Measurements from ENCODE around the gene COG7.
"Not testable (repeated sequence)": the region's sequence is repeated elsewhere in the genome, so short reads cannot be mapped to it uniquely, and the experiment has no call there.

Gene COG7

DNA sequence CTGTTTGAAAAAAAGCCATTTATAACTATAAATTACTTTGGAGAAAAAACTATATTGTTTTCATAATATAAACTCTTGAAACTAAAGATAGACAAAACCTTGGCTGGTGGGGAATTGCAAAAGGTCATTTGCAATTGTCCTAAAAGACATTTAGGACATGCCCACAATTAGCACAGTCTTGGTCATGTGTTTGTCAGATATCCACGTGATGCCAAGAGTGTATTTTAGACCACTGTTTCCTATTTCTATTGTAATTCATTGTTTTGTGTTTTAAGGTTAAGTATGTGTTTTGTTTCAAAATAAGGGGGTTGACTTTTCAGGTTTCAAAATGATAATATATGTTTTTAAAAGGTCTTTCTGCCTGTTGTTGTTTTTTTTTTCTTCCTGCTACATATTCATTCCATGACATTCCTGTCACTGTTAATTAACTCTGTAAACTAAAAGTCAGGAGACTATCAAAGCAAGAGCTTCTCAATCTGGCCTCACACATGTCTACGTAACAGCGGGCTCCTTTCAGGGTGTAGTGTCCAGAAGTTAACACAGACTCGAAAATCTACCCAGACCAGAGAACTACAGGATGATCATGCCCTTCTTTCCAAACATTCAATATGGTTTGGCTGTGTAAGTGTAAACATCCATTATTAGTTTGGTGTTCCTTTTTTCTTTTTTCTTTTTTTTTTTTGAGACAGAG, 58.7 kb downstream of the COG7 start:
- Histone ChIP-seq H3K27me3 (ENCODE audit: control insufficient read depth in 1 of 2, insufficient read depth in 2 of 2, low read length in 2 of 2) (no peaks in the 10 kb centered on the region), H3K36me3 (ENCODE audit: insufficient read depth, low read length) (peaks cover 58% of the 10 kb centered on the region), H3K4me3 (ENCODE audit: low read depth in 1 of 2, low read length in 2 of 2) (no peak overlapping the region), H3K9ac (ENCODE audit: low read length) (no peak overlapping the region), H3K4me1 (ENCODE audit: insufficient read depth, low read length) (peaks cover 14% of the 10 kb centered on the region), H3K9me3 (ENCODE audit: low read length) (no peaks in the 10 kb centered on the region), H3K27ac (ENCODE audit: low read depth, low read length) (no peak overlapping the region)

- Histone ChIP-seq H3K36me3 (ENCODE audit: insufficient read depth, low read length) (peaks cover 44% of the 10 kb centered on the region), H3K4me3 (ENCODE audit: low read depth in 1 of 2, low read length in 2 of 2) (no peak overlapping the region), H3K27ac (ENCODE audit: low read depth, low read length) (no peak overlapping the region), H3K9ac (ENCODE audit: low read length) (no peak overlapping the region), H3K4me1 (ENCODE audit: insufficient read depth, low read length) (peaks cover 6% of the 10 kb centered on the region), H3K27me3 (ENCODE audit: control insufficient read depth in 1 of 2, insufficient read depth in 2 of 2, low read length in 2 of 2) (no peaks in the 10 kb centered on the region), H3K9me3 (ENCODE audit: low read length) (no peaks in the 10 kb centered on the region)
These were observed 60.8 kb downstream of the COG7 start for GRCh38 chr16:23392223-23392600.

DNA sequence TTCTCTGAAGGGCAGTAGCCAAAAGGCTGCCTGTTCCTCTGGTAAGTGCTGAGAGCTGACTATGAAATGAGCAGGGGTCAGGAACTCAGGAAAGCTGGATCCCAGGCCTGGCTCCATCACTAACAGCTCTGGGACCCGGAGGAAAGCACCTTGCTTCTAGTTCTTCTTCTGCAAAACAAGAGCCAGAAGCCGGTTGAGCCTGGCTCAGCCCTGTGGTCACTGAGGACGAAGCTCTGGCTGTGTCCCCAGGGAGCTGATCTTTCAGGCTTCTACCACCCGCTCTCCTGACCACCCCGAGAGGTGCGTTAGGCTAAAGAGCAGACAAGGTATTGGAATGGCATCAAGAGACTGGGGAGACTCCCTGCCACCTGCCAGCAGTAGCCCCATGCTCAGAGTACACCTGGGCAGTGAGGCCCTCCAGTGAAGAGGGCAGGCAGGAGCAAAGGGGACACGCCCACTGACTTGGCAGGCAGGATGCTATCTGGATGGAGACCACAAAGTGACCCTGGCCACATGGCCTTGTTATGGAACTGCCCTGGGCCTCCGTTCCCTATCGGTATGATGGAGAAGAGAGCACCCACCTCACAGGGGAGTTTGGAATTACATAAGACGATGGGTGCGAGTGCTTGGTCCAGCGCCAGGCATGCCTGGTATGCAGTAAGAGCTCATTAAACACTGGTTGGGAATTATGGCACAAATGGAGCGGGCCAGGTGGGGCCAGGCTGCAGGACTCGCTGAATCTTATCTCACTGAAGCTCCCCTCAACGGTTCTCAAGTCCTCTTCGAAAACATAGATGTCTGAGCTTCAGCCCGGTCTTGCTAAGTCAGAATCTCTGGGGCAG, 61.4 kb downstream of the COG7 start:
- no peaks in the 10 kb centered on the region for H3K9me3 ChIP-seq (ENCODE audit: low read length)
- H3K27me3 ChIP-seq (ENCODE audit: control insufficient read depth in 1 of 2, insufficient read depth in 2 of 2, low read length in 2 of 2), result no peaks in the 10 kb centered on the region
- H3K27ac ChIP-seq (ENCODE audit: low read depth, low read length), result no peak overlapping the region
- peaks cover 37% of the 10 kb centered on the region for H3K36me3 ChIP-seq (ENCODE audit: insufficient read depth, low read length)
- no peak overlapping the region for H3K9ac ChIP-seq (ENCODE audit: low read length)
- peaks cover 6% of the 10 kb centered on the region for H3K4me1 ChIP-seq (ENCODE audit: insufficient read depth, low read length)
- no peak overlapping the region for H3K4me3 ChIP-seq (ENCODE audit: low read depth in 1 of 2, low read length in 2 of 2)

- not testable (repeated sequence) for H3K9ac ChIP-seq (ENCODE audit: low read length); H3K27me3 ChIP-seq (ENCODE audit: control insufficient read depth in 1 of 2, insufficient read depth in 2 of 2, low read length in 2 of 2); H3K9me3 ChIP-seq (ENCODE audit: low read length); H3K27ac ChIP-seq (ENCODE audit: low read depth, low read length); H3K4me1 ChIP-seq (ENCODE audit: insufficient read depth, low read length); H3K4me3 ChIP-seq (ENCODE audit: low read depth in 1 of 2, low read length in 2 of 2)
- H3K36me3 ChIP-seq (ENCODE audit: insufficient read depth, low read length), result peaks cover 31% of the 10 kb centered on the region
These were observed 63.1 kb downstream of the COG7 start for GRCh38 chr16:23389936-23390335.

GRCh38 chr16:23389201-23389600, 63.8 kb downstream of the COG7 start:
- H3K9ac ChIP-seq (ENCODE audit: low read length), result no peak overlapping the region
- H3K27me3 ChIP-seq (ENCODE audit: control insufficient read depth in 1 of 2, insufficient read depth in 2 of 2, low read length in 2 of 2), result no peaks in the 10 kb centered on the region
- H3K4me3 ChIP-seq (ENCODE audit: low read depth in 1 of 2, low read length in 2 of 2), result no peak overlapping the region
- H3K4me1 ChIP-seq (ENCODE audit: insufficient read depth, low read length), result peaks cover 2% of the 10 kb centered on the region
- no peak overlapping the region for H3K27ac ChIP-seq (ENCODE audit: low read depth, low read length)
- no peaks in the 10 kb centered on the region for H3K9me3 ChIP-seq (ENCODE audit: low read length)
- peaks cover 31% of the 10 kb centered on the region for H3K36me3 ChIP-seq (ENCODE audit: insufficient read depth, low read length)

DNA sequence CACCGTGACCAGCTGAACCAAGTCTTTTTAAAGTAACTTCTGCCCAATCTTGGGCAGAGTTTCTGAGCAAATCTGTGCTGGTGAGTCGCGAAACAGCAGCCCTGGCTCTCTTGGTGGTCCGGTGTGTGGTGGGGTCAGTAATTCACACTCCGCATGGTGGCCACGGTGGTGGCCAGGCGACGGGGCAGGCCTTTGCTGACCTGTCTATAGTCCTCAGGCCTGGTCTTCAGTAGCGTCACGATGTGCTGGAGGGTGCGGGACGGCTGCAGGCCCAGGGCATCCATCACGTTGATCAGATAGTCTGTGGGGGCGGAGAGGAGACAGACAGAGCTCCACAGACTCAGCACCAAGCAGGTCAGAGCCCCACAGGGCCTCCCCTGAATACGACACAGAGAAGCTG, 64.2 kb downstream of the COG7 start:
- no peaks in the 10 kb centered on the region for H3K27me3 ChIP-seq (ENCODE audit: control insufficient read depth in 1 of 2, insufficient read depth in 2 of 2, low read length in 2 of 2)
- no peak overlapping the region for H3K9ac ChIP-seq (ENCODE audit: low read length)
- peaks cover 31% of the 10 kb centered on the region for H3K36me3 ChIP-seq (ENCODE audit: insufficient read depth, low read length)
- H3K27ac ChIP-seq (ENCODE audit: low read depth, low read length), result no peak overlapping the region
- H3K9me3 ChIP-seq (ENCODE audit: low read length), result no peaks in the 10 kb centered on the region
- no peak overlapping the region for H3K4me3 ChIP-seq (ENCODE audit: low read depth in 1 of 2, low read length in 2 of 2)
- H3K4me1 ChIP-seq (ENCODE audit: insufficient read depth, low read length), result no peaks in the 10 kb centered on the region

- Histone ChIP-seq H3K4me1 (ENCODE audit: insufficient read depth, low read length) (no peaks in the 10 kb centered on the region), H3K4me3 (ENCODE audit: low read depth in 1 of 2, low read length in 2 of 2) (no peak overlapping the region), H3K27me3 (ENCODE audit: control insufficient read depth in 1 of 2, insufficient read depth in 2 of 2, low read length in 2 of 2) (no peaks in the 10 kb centered on the region), H3K27ac (ENCODE audit: low read depth, low read length) (no peak overlapping the region), H3K9me3 (ENCODE audit: low read length) (no peaks in the 10 kb centered on the region), H3K36me3 (ENCODE audit: insufficient read depth, low read length) (peaks cover 24% of the 10 kb centered on the region), H3K9ac (ENCODE audit: low read length) (no peak overlapping the region)
These were observed 65.3 kb downstream of the COG7 start for GRCh38 chr16:23387666-23388065.

DNA sequence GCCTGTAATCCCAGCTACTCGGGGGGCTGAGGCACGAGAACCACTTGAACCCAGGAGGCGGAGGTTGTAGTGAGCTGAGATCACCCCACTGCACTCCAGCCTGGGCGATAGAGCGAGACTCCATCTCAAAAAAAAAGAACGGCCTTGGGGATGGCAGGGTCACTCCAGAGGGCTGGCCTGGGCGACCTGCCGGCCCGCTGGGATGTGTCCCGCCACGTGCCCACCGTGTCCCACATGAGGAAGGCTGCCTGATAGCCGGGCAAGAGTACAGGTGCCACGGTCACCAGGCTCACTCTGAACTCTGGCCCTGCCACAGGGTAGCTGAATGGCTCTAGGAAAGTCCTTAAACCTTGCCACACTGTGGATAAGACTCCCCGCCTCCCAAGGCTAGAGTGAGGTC, 67.5 kb downstream of the COG7 start:
- no peak overlapping the region for H3K4me3 ChIP-seq (ENCODE audit: low read depth in 1 of 2, low read length in 2 of 2)
- H3K4me1 ChIP-seq (ENCODE audit: insufficient read depth, low read length), result no peaks in the 10 kb centered on the region
- H3K27ac ChIP-seq (ENCODE audit: low read depth, low read length), result no peak overlapping the region
- H3K9me3 ChIP-seq (ENCODE audit: low read length), result no peaks in the 10 kb centered on the region
- no peaks in the 10 kb centered on the region for H3K27me3 ChIP-seq (ENCODE audit: control insufficient read depth in 1 of 2, insufficient read depth in 2 of 2, low read length in 2 of 2)
- H3K9ac ChIP-seq (ENCODE audit: low read length), result no peak overlapping the region
- H3K36me3 ChIP-seq (ENCODE audit: insufficient read depth, low read length), result peaks cover 5% of the 10 kb centered on the region

DNA sequence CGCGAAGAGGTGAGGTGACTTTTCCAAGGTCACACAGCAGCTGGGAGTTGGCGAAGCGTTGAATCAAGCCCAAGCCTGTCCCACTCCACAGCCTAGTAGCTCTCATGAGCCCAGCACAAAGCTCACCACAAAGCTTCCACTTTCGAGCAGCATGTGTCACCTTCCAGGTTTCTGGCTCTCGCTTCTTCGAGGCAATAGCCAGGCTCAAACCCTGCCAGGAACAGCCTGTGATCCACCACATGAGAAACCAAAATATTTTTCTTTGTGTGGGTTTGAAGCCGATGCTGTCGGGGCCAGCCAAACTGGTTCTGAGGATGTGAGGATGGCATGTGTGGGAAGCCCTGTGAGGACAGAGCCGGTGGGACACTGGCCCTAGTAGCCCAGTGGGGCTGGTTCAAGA, 68.1 kb downstream of the COG7 start:
- Histone ChIP-seq H3K9ac (ENCODE audit: low read length) (no peak overlapping the region), H3K9me3 (ENCODE audit: low read length) (no peaks in the 10 kb centered on the region), H3K4me3 (ENCODE audit: low read depth in 1 of 2, low read length in 2 of 2) (no peak overlapping the region), H3K4me1 (ENCODE audit: insufficient read depth, low read length) (no peaks in the 10 kb centered on the region), H3K36me3 (ENCODE audit: insufficient read depth, low read length) (peaks cover 5% of the 10 kb centered on the region), H3K27ac (ENCODE audit: low read depth, low read length) (no peak overlapping the region), H3K27me3 (ENCODE audit: control insufficient read depth in 1 of 2, insufficient read depth in 2 of 2, low read length in 2 of 2) (no peaks in the 10 kb centered on the region)

- H3K9ac ChIP-seq (ENCODE audit: low read length), result no peak overlapping the region
- no peak overlapping the region for H3K4me3 ChIP-seq (ENCODE audit: low read depth in 1 of 2, low read length in 2 of 2)
- peaks cover 4% of the 10 kb centered on the region for H3K36me3 ChIP-seq (ENCODE audit: insufficient read depth, low read length)
- no peak overlapping the region for H3K27ac ChIP-seq (ENCODE audit: low read depth, low read length)
- H3K27me3 ChIP-seq (ENCODE audit: control insufficient read depth in 1 of 2, insufficient read depth in 2 of 2, low read length in 2 of 2), result no peaks in the 10 kb centered on the region
- H3K4me1 ChIP-seq (ENCODE audit: insufficient read depth, low read length), result no peaks in the 10 kb centered on the region
- no peaks in the 10 kb centered on the region for H3K9me3 ChIP-seq (ENCODE audit: low read length)
These were observed 69.1 kb downstream of the COG7 start for GRCh38 chr16:23383881-23384280.

DNA sequence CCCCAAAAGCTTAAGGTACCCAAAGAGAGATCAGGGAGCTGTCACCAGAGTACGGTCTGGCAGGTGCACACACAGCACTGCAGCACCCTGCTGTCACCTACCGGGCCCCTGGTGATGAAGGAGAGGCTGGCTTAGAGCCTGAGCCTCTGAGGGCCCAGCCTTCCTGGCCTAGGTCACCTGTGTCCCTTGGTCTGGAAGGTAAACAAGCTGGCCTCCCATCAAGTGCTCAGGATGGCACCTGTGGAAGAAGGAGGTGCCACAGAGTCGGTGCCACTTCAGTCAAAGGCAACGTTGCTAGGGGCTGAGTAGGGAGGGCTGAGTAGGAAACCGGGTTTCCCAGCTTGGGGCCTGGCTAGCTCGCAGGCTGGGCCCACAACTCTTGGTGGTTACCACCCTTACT, 70.7 kb downstream of the COG7 start:
- no peaks in the 10 kb centered on the region for H3K4me1 ChIP-seq (ENCODE audit: insufficient read depth, low read length)
- no peak overlapping the region for H3K27ac ChIP-seq (ENCODE audit: low read depth, low read length)
- H3K9me3 ChIP-seq (ENCODE audit: low read length), result no peaks in the 10 kb centered on the region
- H3K36me3 ChIP-seq (ENCODE audit: insufficient read depth, low read length), result no peaks in the 10 kb centered on the region
- no peak overlapping the region for H3K4me3 ChIP-seq (ENCODE audit: low read depth in 1 of 2, low read length in 2 of 2)
- no peak overlapping the region for H3K9ac ChIP-seq (ENCODE audit: low read length)
- no peaks in the 10 kb centered on the region for H3K27me3 ChIP-seq (ENCODE audit: control insufficient read depth in 1 of 2, insufficient read depth in 2 of 2, low read length in 2 of 2)

DNA sequence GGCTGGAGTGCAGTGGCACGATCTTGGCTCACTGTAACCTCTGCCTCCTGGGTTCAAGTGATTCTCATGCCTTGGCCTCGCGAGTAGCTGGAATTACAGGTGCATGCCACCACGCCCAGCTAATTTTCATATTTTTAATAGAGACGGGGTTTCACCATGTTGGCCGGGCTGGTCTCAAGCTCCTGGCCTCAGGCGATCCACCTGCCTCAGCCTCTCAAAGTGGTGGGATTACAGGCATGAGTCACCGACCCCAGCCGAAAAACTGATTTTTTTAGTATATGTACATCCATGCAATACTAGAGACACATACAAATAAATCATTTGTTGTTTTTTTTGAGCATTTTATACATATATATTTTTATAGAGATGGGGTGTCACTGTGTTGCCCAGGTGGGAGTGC, 71.3 kb downstream of the COG7 start:
- not testable (repeated sequence) for H3K4me3 ChIP-seq (ENCODE audit: low read depth in 1 of 2, low read length in 2 of 2); H3K4me1 ChIP-seq (ENCODE audit: insufficient read depth, low read length); H3K9ac ChIP-seq (ENCODE audit: low read length); H3K9me3 ChIP-seq (ENCODE audit: low read length); H3K36me3 ChIP-seq (ENCODE audit: insufficient read depth, low read length); H3K27me3 ChIP-seq (ENCODE audit: control insufficient read depth in 1 of 2, insufficient read depth in 2 of 2, low read length in 2 of 2); H3K27ac ChIP-seq (ENCODE audit: low read depth, low read length)
